Lung (tissue), 12 donors: ENCODE data around the gene F12. TPM values are rescaled to one million over a fixed set of nuclear protein-coding genes. Genes with fewer than 3 reads are reported as not detected.

Source experiments
- ATAC-seq: fragments of 200-7000 bp; cut with Tn5 transposase; one replicate; pipeline ENCODE4 v1.9.1; 2020; ENCODE audit warnings: moderate number of reproducible peaks; ENCODE audit not compliant: insufficient read depth, low FRiP score
- DNase-seq, 3 donors: peaks; one replicate each; pipeline ENCODE4 v3.0.0-alpha.2; 2013 to 2017
- H3K27ac ChIP-seq, 2 donors: one replicate each; pipeline ENCODE4 v1.5.1; 2013; ENCODE audit warnings: mild to moderate bottlenecking in 2 of 2, moderate library complexity in 2 of 2, control low read depth in 1 of 2, inconsistent platforms in 1 of 2, low read depth in 1 of 2, low read length in 1 of 2
- H3K27me3 ChIP-seq, 3 donors: one replicate each; pipeline ENCODE4 v1.5.1; 2013; ENCODE audit warnings: low read length in 2 of 3; ENCODE audit not compliant: control insufficient read depth in 3 of 3, insufficient read depth in 3 of 3
- H3K36me3 ChIP-seq, 4 donors: one replicate each; pipeline ENCODE4 v1.5.1; 2013; ENCODE audit warnings: low read length in 4 of 4, mild to moderate bottlenecking in 1 of 4, moderate library complexity in 1 of 4; ENCODE audit not compliant: control insufficient read depth in 4 of 4, insufficient read depth in 4 of 4
- H3K4me1 ChIP-seq, 5 donors: one replicate each; pipeline ENCODE4 v1.5.1; 2013; ENCODE audit warnings: low read length in 5 of 5, mild to moderate bottlenecking in 2 of 5, moderate library complexity in 1 of 5; ENCODE audit not compliant: control insufficient read depth in 5 of 5, insufficient read depth in 5 of 5
- H3K4me3 ChIP-seq: one replicate; pipeline ENCODE4 v1.5.1; 2013; ENCODE audit warnings: mild to moderate bottlenecking, control low read depth, moderate library complexity
- H3K9ac ChIP-seq, 2 donors: one replicate each; pipeline ENCODE4 v1.5.1; 2013; ENCODE audit warnings: low read length in 2 of 2, control low read depth in 1 of 2; ENCODE audit not compliant: insufficient read depth in 1 of 2
- H3K9me3 ChIP-seq, 4 donors: one replicate each; pipeline ENCODE4 v1.5.1; 2013; ENCODE audit warnings: low read length in 3 of 4, mild to moderate bottlenecking in 1 of 4, moderate library complexity in 1 of 4; ENCODE audit not compliant: control insufficient read depth in 4 of 4, insufficient read depth in 3 of 4
- CTCF ChIP-seq: IDR thresholded peaks from 2 replicates; pipeline ENCODE4 v1.5.1; 2012; ENCODE audit warnings: mild to moderate bottlenecking; ENCODE audit errors: control extremely low read depth, extremely low read depth
- WGBS, 2 donors: extraction: QIAGEN DNeasy Blood & Tissue Kit; methylation state at CpG; one replicate each; pipeline ENCODE4 v1.1.7; 2013; 5-methylcytosine and 5-hydroxymethylcytosine counted together
- polyA plus RNA-seq, 2 donors: library from polyadenylated mRNA; stranded (reverse); fragments of 200-250 nt; gene quantifications; one replicate each; pipeline ENCODE4 v1.2.1, GENCODE V29; 2013
- total RNA-seq, 2 donors: library from RNA; depleted of rRNA in 1 of 2; stranded (reverse); fragments of >200 nt in 1 of 2; gene quantifications; one replicate each; pipeline ENCODE4 v1.2.1, GENCODE V29; 2014 to 2021
- donor health status: control.
- donor health status: control.
- donor health status: Bipolar disorder and iron deficiency.
- donor health status: healthy.
- donor health status: DM: yes; HTN: yes; CAD: no.

The F12 gene
- total and polyA plus RNA-seq, 4 donors: 1.3 to 1.7 (median 1.4) TPM; not detected in 1

DNA sequence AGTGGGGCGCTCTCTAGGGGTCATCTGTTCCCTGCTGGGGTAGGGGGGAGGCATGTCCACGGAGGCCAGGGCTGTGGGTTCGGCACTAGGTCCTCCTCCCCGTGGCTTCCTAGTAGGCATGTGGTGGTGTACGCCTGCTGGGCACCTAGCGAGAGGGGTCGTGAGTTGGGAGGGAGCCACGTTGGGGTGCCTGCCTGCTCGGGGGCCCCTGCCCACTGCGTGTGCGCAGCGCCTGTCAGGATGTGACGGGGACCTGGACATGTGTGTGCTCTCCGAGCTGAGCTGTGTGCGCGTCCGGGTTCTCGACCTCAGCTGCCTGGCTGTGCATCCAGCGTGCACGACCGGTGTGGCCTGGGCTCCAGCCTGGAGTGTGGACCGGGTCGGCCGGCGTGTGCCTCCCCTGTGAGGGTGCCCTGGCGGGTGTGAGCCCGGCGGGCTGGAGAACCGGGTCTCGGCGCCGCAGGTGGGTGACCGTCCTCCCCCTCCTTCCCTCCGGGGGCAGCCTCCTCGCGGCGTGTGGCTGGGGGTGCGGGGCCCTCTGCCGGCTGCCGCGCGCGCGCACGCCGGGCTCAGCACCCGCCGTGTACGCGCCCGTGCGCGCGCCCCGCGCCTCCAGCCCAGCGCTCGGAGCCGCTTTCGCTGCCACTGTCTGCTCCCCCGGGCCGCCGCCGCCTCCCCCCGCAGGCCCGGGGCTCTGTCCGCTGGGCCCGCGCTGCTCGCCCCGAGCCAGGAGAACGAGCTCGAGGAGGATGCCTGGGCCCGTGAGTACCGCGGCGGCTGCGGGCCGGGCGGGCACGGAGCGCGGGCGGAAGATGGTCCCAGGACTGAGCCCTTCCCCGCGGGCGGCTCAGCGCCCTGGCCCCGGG, 37.1 kb upstream of the F12 start, which contains the start of gene PRR7:
Gene PRR7 (plus strand): TSS at position 615 of the 866 bp plus-strand sequence. CDS start 8,254 bp downstream, outside the sequence.
- Histone ChIP-seq H3K9ac (no peak within 1 kb of the TSS), H3K27ac (peak within 1 kb of the TSS in 1 of 2 donors; percentile 4), H3K4me3 (peak within 1 kb of the TSS; percentile 27), H3K36me3 (peaks cover 0 to 13% (median 0%) of the 10 kb centered on the region in 4 donors), H3K9me3 (no peaks in the 10 kb centered on the region), H3K27me3 (peaks cover 0 to 9% (median 8%) of the 10 kb centered on the region in 3 donors), H3K4me1 (peaks cover 0 to 16% (median 11%) of the 10 kb centered on the region in 5 donors)
- WGBS, 2 donors: 1% methylated on average over 50 to 89 of the region's 89 CpGs
- no peak for TF ChIP-seq CTCF
- ATAC-seq (peak; percentile 55), DNase-seq (peak; percentile 70 to 86 (median 71))

- Histone ChIP-seq H3K9ac (no peak overlapping the region), H3K27me3 (peaks cover 0 to 9% (median 8%) of the 10 kb centered on the region in 3 donors)
- TF ChIP-seq CTCF: no peak
Measured at GRCh38 chr5:177445917-177446199, 36.5 kb upstream of the F12 start.

GRCh38 chr5:177445052-177445916, 35.9 kb upstream of the F12 start:
- H3K9me3 ChIP-seq: no peaks in the 10 kb centered on the region
- H3K36me3 ChIP-seq: peaks cover 0 to 24% (median 2%) of the 10 kb centered on the region in 4 donors
- TF ChIP-seq CTCF: no peak
- H3K27me3 ChIP-seq: peaks cover 0 to 9% (median 8%) of the 10 kb centered on the region in 3 donors
- H3K9ac ChIP-seq: no peak overlapping the region
- ATAC-seq (no peak), DNase-seq (no peak)
- H3K27ac ChIP-seq: no peak overlapping the region
- no peak overlapping the region for H3K4me3 ChIP-seq
- peaks cover 0 to 16% (median 11%) of the 10 kb centered on the region in 5 donors for H3K4me1 ChIP-seq
- WGBS, 2 donors: 50 to 52% methylated on average over 10 of the region's 10 CpGs

More at GRCh38 chr5:177445917-177446199, 36.5 kb upstream of the F12 start:
- Histone ChIP-seq H3K9me3 (no peaks in the 10 kb centered on the region), H3K4me1 (peaks cover 0 to 16% (median 11%) of the 10 kb centered on the region in 5 donors), H3K4me3 (no peak overlapping the region), H3K36me3 (peaks cover 0 to 19% (median 0%) of the 10 kb centered on the region in 4 donors), H3K27ac (no peak overlapping the region)
- ATAC-seq: no peak
- WGBS, 2 donors: 4 to 7% methylated on average over 8 of the region's 8 CpGs
- peak in 2 of 3 donors; percentile 41 to 42 for DNase-seq
